ENCODE results near the gene FETUB. TPM values are rescaled to one million over a fixed set of nuclear protein-coding genes. Genes with fewer than 3 reads are reported as not detected.

The FETUB gene
- total RNA-seq, 1 donor from 2014 or later, result not detected

Small RNA genes lying within 50 kb of the gene (small RNA-seq; reads per million reads assigned to genes)
- not detected for gene RF00017

Other genes with a start within 250 kb of the FETUB start
- 1.6 TPM for gene CRYGS, start 96.0 kb upstream of the FETUB start, total RNA-seq
- 32.2 TPM for gene TBCCD1, start 73.1 kb upstream of the FETUB start, total RNA-seq
- gene DNAJB11, start 69.7 kb upstream of the FETUB start, total RNA-seq, result 31.4 TPM
- gene AHSG, start 27.3 kb upstream of the FETUB start, total RNA-seq, result not detected
- not detected for gene HRG, start 25.6 kb downstream of the FETUB start, total RNA-seq
- not detected for gene KNG1, start 77.0 kb downstream of the FETUB start, total RNA-seq
- gene EIF4A2, start 143.2 kb downstream of the FETUB start, total RNA-seq, result 1,507 TPM
- 22.8 TPM for gene RFC4, start 166.1 kb downstream of the FETUB start, total RNA-seq
- gene ADIPOQ, start 202.3 kb downstream of the FETUB start, total RNA-seq, result not detected

All from frontal cortex (tissue), 1 donor.